GM23338 (cell line): ENCODE results near the gene FLNC. TPM values are rescaled to one million over a fixed set of nuclear protein-coding genes. Genes with fewer than 3 reads are reported as not detected.

Experiments used
- ATAC-seq: fragments of 200-7000 bp; cut with Tn5 transposase; 3 replicates; pipeline ENCODE4 v1.9.1; 2020
- DNase-seq: peaks from one replicate; pipeline ENCODE4 v3.0.0-alpha.2; 2015; ENCODE audit warnings: low spot score
- H2AFZ ChIP-seq: fragments of 200-600 bp; sonication (generic); 2 replicates; pipeline ENCODE4 v1.8.0; 2016; ENCODE audit warnings: antibody characterized with exemption, mild to moderate bottlenecking, moderate library complexity
- H3F3A ChIP-seq: fragments of 200-600 bp; sonication (generic); replicated peaks from 2 replicates; pipeline ENCODE4 v1.8.0; 2017; ENCODE audit warnings: antibody characterized with exemption, mixed run types, low read depth
- H3K27ac ChIP-seq: fragments of 200-600 bp; sonication (generic); 2 replicates; pipeline ENCODE4 v1.6.1; 2016; ENCODE audit warnings: low read depth
- H3K27me3 ChIP-seq: fragments of 200-600 bp; sonication (generic); 2 replicates; pipeline ENCODE4 v1.8.0; 2016; ENCODE audit warnings: mild to moderate bottlenecking, mixed run types, moderate library complexity; ENCODE audit not compliant: insufficient read depth
- H3K36me3 ChIP-seq: fragments of 200-600 bp; sonication (generic); 2 replicates; pipeline ENCODE4 v1.8.0; 2016; ENCODE audit warnings: mild to moderate bottlenecking; ENCODE audit not compliant: insufficient read depth
- H3K4me1 ChIP-seq: fragments of 200-600 bp; sonication (generic); 2 replicates; pipeline ENCODE4 v1.8.0; 2016; ENCODE audit warnings: mild to moderate bottlenecking, moderate library complexity; ENCODE audit not compliant: insufficient read depth
- H3K4me2 ChIP-seq: fragments of 200-600 bp; sonication (generic); 2 replicates; pipeline ENCODE4 v1.7.1; 2017; ENCODE audit warnings: mixed run types
- H3K4me3 ChIP-seq: fragments of 200-600 bp; sonication (generic); 2 replicates; pipeline ENCODE4 v1.6.1; 2016; ENCODE audit warnings: mixed run types
- H3K79me2 ChIP-seq: fragments of 200-600 bp; sonication (generic); replicated peaks from 2 replicates; pipeline ENCODE4 v1.8.0; 2017; ENCODE audit warnings: mild to moderate bottlenecking; ENCODE audit not compliant: insufficient read depth
- H3K9me2 ChIP-seq: fragments of 200-600 bp; sonication (generic); 2 replicates; pipeline ENCODE4 v1.8.0; 2017; ENCODE audit not compliant: insufficient read depth
- H4K20me1 ChIP-seq: fragments of 200-600 bp; sonication (generic); replicated peaks from 2 replicates; pipeline ENCODE4 v1.8.0; 2017; ENCODE audit warnings: mild to moderate bottlenecking; ENCODE audit not compliant: insufficient read depth
- H3K27ac Mint-ChIP-seq: 2 replicates; pipeline ENCODE4 v1.8.0; 2020; ENCODE audit warnings: inconsistent platforms, mild to moderate bottlenecking, moderate library complexity, mixed read lengths
- H3K27me3 Mint-ChIP-seq: 3 replicates; pipeline ENCODE4 v1.8.0; 2022; ENCODE audit warnings: low read depth, mild to moderate bottlenecking, moderate library complexity, mixed read lengths, inconsistent platforms; ENCODE audit not compliant: insufficient read depth, poor library complexity
- H3K36me3 Mint-ChIP-seq: 3 replicates; pipeline ENCODE4 v1.8.0; 2021; ENCODE audit warnings: low read depth, mild to moderate bottlenecking, inconsistent platforms, moderate library complexity, mixed read lengths
- H3K4me1 Mint-ChIP-seq: 3 replicates; pipeline ENCODE4 v1.8.0; 2020; ENCODE audit warnings: mild to moderate bottlenecking, inconsistent platforms, mixed read lengths
- H3K4me3 Mint-ChIP-seq: 3 replicates; pipeline ENCODE4 v1.8.0; 2021; ENCODE audit warnings: moderate library complexity, mild to moderate bottlenecking, inconsistent platforms, mixed read lengths
- H3K9me3 Mint-ChIP-seq: 3 replicates; pipeline ENCODE4 v1.8.0; 2020; ENCODE audit warnings: moderate library complexity, mild to moderate bottlenecking, inconsistent platforms, mixed read lengths
- CREB1 ChIP-seq: fragments of 250-450 bp; sonication (Bioruptor Pico); IDR thresholded peaks from 2 replicates; pipeline ENCODE4 v1.5.0; 2020; ENCODE audit warnings: low read depth, mild to moderate bottlenecking, moderate library complexity
- EZH2 ChIP-seq: fragments of 200-600 bp; sonication (generic); IDR thresholded peaks from one replicate; pipeline ENCODE4 v1.8.0; 2017; ENCODE audit warnings: antibody characterized with exemption, mild to moderate bottlenecking, low read depth; ENCODE audit not compliant: unreplicated experiment
- EZH2phosphoT487 ChIP-seq: fragments of 200-600 bp; sonication (generic); IDR thresholded peaks from one replicate; pipeline ENCODE4 v1.8.1; 2018; ENCODE audit warnings: antibody characterized with exemption; ENCODE audit not compliant: unreplicated experiment
- JUNB ChIP-seq: IDR thresholded peaks from one replicate; pipeline ENCODE4 v1.6.1; 2016; ENCODE audit warnings: antibody characterized with exemption; ENCODE audit not compliant: unreplicated experiment
- NANOG ChIP-seq: IDR thresholded peaks from 2 replicates; pipeline ENCODE4 v1.6.1; 2016; ENCODE audit warnings: antibody characterized with exemption, borderline replicate concordance
- POLR2AphosphoS5 ChIP-seq: IDR thresholded peaks from 2 replicates; pipeline ENCODE4 v1.6.1; 2016; ENCODE audit warnings: antibody characterized with exemption, low read depth
- STAT1 ChIP-seq: IDR thresholded peaks from one replicate; pipeline ENCODE4 v1.6.1; 2016; ENCODE audit warnings: antibody characterized with exemption; ENCODE audit not compliant: unreplicated experiment
- ZNF114 ChIP-seq: fragments of 250-450 bp; sonication (Bioruptor Pico); IDR thresholded peaks from 2 replicates; pipeline ENCODE4 v1.5.0; 2020; ENCODE audit warnings: mild to moderate bottlenecking, moderate library complexity
- ZNF331 ChIP-seq: fragments of 250-450 bp; sonication (Bioruptor Pico); IDR thresholded peaks from 2 replicates; pipeline ENCODE4 v1.5.0; 2020; ENCODE audit warnings: low read depth, mild to moderate bottlenecking, moderate library complexity
- polyA plus RNA-seq: library from polyadenylated mRNA; unstranded; fragments of >200 nt; fragmentation: Nextera tagmentation; extraction: Ambion mirVana; gene quantifications from 2 replicates; pipeline ENCODE4 v1.2.1, GENCODE V29; 2016
- total RNA-seq: library from RNA; depleted of rRNA; stranded (reverse); fragments of >200 nt; shearing (Covaris generic); gene quantifications from 2 replicates; pipeline ENCODE4 v1.2.3, GENCODE V29; 2014
- TF ChIP-seq, protein P1 (sequence below): fragments of 250-450 bp; sonication (Bioruptor Pico); IDR thresholded peaks from 2 replicates; pipeline ENCODE4 v1.5.0; 2020; ENCODE audit warnings: mild to moderate bottlenecking, moderate library complexity
- TF ChIP-seq, protein P2 (sequence below): IDR thresholded peaks from one replicate; pipeline ENCODE4 v1.6.1; 2018; ENCODE audit warnings: antibody characterized with exemption; ENCODE audit not compliant: unreplicated experiment
- TF ChIP-seq, protein P3 (sequence below): IDR thresholded peaks from 2 replicates; pipeline ENCODE4 v1.6.1; 2016; ENCODE audit warnings: antibody characterized with exemption
- TF ChIP-seq, protein P4 (sequence below), 2 experiments: fragments of 200-600 bp in 1 of 2; sonication (generic) in 1 of 2; conservative IDR thresholded peaks; 2 replicates each; pipeline versions ENCODE4 v1.5.1 to v1.6.1; 2016 to 2017; ENCODE audit warnings: antibody characterized with exemption in 2 of 2, low read depth in 2 of 2, mild to moderate bottlenecking in 2 of 2, moderate library complexity in 1 of 2

FLNC gene
- total and polyA plus RNA-seq, 2 experiments from 2014 or later: 0.65 to 11.8 TPM

DNA sequence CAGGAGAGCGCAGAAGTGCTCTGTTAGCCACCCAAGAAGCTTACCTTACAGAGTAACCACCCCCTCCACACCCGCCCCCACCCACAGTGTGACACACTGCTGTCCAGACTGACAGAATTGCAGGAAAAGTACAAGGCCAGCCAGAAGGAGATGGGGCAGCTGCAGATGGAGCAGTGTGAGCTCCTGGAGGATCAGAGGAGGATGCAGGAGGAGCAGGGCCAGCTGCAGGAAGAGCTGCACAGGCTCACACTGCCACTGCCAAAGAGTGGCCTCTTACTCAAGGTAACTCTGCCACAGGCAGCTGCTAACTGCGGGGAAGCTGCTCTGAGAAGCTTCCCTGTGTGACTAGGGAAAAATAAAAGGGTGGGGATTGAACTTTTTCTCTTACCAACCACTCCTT lies 20.8 kb upstream of the FLNC start:
- Mint-ChIP-seq H3K36me3 (peaks cover 43% of the 10 kb centered on the region), H3K27me3 (no peaks in the 10 kb centered on the region), H3K9me3 (no peaks in the 10 kb centered on the region), H3K27ac (no peak overlapping the region), H3K4me1 (peaks cover 8% of the 10 kb centered on the region), H3K4me3 (no peak overlapping the region)
- H3K4me2 ChIP-seq: no peak overlapping the region
- TF ChIP-seq JUNB: no peak
- TF ChIP-seq, protein P1, sequence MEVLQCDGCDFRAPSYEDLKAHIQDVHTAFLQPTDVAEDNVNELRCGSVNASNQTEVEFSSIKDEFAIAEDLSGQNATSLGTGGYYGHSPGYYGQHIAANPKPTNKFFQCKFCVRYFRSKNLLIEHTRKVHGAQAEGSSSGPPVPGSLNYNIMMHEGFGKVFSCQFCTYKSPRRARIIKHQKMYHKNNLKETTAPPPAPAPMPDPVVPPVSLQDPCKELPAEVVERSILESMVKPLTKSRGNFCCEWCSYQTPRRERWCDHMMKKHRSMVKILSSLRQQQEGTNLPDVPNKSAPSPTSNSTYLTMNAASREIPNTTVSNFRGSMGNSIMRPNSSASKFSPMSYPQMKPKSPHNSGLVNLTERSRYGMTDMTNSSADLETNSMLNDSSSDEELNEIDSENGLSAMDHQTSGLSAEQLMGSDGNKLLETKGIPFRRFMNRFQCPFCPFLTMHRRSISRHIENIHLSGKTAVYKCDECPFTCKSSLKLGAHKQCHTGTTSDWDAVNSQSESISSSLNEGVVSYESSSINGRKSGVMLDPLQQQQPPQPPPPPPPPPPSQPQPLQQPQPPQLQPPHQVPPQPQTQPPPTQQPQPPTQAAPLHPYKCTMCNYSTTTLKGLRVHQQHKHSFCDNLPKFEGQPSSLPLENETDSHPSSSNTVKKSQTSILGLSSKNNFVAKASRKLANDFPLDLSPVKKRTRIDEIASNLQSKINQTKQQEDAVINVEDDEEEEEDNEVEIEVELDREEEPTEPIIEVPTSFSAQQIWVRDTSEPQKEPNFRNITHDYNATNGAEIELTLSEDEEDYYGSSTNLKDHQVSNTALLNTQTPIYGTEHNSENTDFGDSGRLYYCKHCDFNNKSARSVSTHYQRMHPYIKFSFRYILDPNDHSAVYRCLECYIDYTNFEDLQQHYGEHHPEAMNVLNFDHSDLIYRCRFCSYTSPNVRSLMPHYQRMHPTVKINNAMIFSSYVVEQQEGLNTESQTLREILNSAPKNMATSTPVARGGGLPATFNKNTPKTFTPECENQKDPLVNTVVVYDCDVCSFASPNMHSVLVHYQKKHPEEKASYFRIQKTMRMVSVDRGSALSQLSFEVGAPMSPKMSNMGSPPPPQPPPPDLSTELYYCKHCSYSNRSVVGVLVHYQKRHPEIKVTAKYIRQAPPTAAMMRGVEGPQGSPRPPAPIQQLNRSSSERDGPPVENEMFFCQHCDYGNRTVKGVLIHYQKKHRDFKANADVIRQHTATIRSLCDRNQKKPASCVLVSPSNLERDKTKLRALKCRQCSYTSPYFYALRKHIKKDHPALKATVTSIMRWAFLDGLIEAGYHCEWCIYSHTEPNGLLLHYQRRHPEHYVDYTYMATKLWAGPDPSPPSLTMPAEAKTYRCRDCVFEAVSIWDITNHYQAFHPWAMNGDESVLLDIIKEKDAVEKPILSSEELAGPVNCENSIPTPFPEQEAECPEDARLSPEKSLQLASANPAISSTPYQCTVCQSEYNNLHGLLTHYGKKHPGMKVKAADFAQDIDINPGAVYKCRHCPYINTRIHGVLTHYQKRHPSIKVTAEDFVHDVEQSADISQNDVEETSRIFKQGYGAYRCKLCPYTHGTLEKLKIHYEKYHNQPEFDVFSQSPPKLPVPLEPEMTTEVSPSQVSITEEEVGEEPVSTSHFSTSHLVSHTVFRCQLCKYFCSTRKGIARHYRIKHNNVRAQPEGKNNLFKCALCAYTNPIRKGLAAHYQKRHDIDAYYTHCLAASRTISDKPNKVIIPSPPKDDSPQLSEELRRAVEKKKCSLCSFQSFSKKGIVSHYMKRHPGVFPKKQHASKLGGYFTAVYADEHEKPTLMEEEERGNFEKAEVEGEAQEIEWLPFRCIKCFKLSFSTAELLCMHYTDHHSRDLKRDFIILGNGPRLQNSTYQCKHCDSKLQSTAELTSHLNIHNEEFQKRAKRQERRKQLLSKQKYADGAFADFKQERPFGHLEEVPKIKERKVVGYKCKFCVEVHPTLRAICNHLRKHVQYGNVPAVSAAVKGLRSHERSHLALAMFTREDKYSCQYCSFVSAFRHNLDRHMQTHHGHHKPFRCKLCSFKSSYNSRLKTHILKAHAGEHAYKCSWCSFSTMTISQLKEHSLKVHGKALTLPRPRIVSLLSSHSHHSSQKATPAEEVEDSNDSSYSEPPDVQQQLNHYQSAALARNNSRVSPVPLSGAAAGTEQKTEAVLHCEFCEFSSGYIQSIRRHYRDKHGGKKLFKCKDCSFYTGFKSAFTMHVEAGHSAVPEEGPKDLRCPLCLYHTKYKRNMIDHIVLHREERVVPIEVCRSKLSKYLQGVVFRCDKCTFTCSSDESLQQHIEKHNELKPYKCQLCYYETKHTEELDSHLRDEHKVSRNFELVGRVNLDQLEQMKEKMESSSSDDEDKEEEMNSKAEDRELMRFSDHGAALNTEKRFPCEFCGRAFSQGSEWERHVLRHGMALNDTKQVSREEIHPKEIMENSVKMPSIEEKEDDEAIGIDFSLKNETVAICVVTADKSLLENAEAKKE: no peak
- TF ChIP-seq ZNF331 (CRISPR knock-in tag): no peak
- TF ChIP-seq CREB1: no peak
- TF ChIP-seq POLR2AphosphoS5: no peak
- TF ChIP-seq ZNF114 (CRISPR knock-in tag): no peak
- no peak for TF ChIP-seq STAT1
- TF ChIP-seq EZH2phosphoT487: no peak
- no peak for TF ChIP-seq EZH2
- no peak for TF ChIP-seq NANOG
- TF ChIP-seq, protein P2, sequence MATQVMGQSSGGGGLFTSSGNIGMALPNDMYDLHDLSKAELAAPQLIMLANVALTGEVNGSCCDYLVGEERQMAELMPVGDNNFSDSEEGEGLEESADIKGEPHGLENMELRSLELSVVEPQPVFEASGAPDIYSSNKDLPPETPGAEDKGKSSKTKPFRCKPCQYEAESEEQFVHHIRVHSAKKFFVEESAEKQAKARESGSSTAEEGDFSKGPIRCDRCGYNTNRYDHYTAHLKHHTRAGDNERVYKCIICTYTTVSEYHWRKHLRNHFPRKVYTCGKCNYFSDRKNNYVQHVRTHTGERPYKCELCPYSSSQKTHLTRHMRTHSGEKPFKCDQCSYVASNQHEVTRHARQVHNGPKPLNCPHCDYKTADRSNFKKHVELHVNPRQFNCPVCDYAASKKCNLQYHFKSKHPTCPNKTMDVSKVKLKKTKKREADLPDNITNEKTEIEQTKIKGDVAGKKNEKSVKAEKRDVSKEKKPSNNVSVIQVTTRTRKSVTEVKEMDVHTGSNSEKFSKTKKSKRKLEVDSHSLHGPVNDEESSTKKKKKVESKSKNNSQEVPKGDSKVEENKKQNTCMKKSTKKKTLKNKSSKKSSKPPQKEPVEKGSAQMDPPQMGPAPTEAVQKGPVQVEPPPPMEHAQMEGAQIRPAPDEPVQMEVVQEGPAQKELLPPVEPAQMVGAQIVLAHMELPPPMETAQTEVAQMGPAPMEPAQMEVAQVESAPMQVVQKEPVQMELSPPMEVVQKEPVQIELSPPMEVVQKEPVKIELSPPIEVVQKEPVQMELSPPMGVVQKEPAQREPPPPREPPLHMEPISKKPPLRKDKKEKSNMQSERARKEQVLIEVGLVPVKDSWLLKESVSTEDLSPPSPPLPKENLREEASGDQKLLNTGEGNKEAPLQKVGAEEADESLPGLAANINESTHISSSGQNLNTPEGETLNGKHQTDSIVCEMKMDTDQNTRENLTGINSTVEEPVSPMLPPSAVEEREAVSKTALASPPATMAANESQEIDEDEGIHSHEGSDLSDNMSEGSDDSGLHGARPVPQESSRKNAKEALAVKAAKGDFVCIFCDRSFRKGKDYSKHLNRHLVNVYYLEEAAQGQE: no peak
- TF ChIP-seq, protein P3, sequence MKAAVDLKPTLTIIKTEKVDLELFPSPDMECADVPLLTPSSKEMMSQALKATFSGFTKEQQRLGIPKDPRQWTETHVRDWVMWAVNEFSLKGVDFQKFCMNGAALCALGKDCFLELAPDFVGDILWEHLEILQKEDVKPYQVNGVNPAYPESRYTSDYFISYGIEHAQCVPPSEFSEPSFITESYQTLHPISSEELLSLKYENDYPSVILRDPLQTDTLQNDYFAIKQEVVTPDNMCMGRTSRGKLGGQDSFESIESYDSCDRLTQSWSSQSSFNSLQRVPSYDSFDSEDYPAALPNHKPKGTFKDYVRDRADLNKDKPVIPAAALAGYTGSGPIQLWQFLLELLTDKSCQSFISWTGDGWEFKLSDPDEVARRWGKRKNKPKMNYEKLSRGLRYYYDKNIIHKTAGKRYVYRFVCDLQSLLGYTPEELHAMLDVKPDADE: no peak
- TF ChIP-seq, protein P4, sequence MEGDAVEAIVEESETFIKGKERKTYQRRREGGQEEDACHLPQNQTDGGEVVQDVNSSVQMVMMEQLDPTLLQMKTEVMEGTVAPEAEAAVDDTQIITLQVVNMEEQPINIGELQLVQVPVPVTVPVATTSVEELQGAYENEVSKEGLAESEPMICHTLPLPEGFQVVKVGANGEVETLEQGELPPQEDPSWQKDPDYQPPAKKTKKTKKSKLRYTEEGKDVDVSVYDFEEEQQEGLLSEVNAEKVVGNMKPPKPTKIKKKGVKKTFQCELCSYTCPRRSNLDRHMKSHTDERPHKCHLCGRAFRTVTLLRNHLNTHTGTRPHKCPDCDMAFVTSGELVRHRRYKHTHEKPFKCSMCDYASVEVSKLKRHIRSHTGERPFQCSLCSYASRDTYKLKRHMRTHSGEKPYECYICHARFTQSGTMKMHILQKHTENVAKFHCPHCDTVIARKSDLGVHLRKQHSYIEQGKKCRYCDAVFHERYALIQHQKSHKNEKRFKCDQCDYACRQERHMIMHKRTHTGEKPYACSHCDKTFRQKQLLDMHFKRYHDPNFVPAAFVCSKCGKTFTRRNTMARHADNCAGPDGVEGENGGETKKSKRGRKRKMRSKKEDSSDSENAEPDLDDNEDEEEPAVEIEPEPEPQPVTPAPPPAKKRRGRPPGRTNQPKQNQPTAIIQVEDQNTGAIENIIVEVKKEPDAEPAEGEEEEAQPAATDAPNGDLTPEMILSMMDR (conservative IDR thresholded peaks at IDR 0.05; ENCODE audit: low read depth in 2 of 2): no peak
- H3K79me2 ChIP-seq: no peaks in the 10 kb centered on the region
- H3K4me1 ChIP-seq: peaks cover 10% of the 10 kb centered on the region; the same call in 1 of the 2 replicates
- no peaks in the 10 kb centered on the region for H3F3A ChIP-seq
- DNase-seq: no peak
- H2AFZ ChIP-seq: no peak overlapping the region
- peaks cover 20% of the 10 kb centered on the region; the same call in 1 of the 2 replicates for H3K36me3 ChIP-seq
- H3K27me3 ChIP-seq: no peaks in the 10 kb centered on the region
- H3K9me2 ChIP-seq: no peaks in the 10 kb centered on the region
- H3K27ac ChIP-seq: no peak overlapping the region
- H3K4me3 ChIP-seq: no peak overlapping the region
- no peak for ATAC-seq
- 0 out of 2 replicates have a peak, but pooled peaks cover 3% of the 10 kb centered on the region for H4K20me1 ChIP-seq
